SJSA1 (cell line): ENCODE measurements around the gene SCYGR2. TPM values are rescaled to one million over a fixed set of nuclear protein-coding genes. Genes with fewer than 3 reads are reported as not detected.

Source experiments
- DNase-seq, 2 experiments: peaks; one replicate each; pipeline ENCODE4 v3.0.0-alpha.2; 2015 to 2020; ENCODE audit warnings: low spot score in 2 of 2, low read depth in 1 of 2
- H3K27ac ChIP-seq: fragments of 250-450 bp; sonication (Bioruptor Pico); 2 replicates; pipeline ENCODE4 v1.5.1; 2020; ENCODE audit warnings: mild to moderate bottlenecking, moderate library complexity
- H3K27me3 ChIP-seq: fragments of 250-450 bp; sonication (Bioruptor Pico); replicated peaks from 2 replicates; pipeline ENCODE4 v1.5.1; 2020; ENCODE audit warnings: mild to moderate bottlenecking, moderate library complexity
- H3K36me3 ChIP-seq: fragments of 250-450 bp; sonication (Bioruptor Pico); 2 replicates; pipeline ENCODE4 v1.5.1; 2020; ENCODE audit warnings: mild to moderate bottlenecking
- H3K4me1 ChIP-seq: fragments of 250-450 bp; sonication (Bioruptor Pico); replicated peaks from 2 replicates; pipeline ENCODE4 v1.6.1; 2021; ENCODE audit warnings: mild to moderate bottlenecking
- H3K4me3 ChIP-seq: fragments of 250-450 bp; sonication (Bioruptor Pico); 2 replicates; pipeline ENCODE4 v1.5.1; 2020; ENCODE audit warnings: mild to moderate bottlenecking
- H3K9me3 ChIP-seq: fragments of 250-450 bp; sonication (Bioruptor Pico); replicated peaks from 2 replicates; pipeline ENCODE4 v1.5.1; 2020; ENCODE audit warnings: mild to moderate bottlenecking
- total RNA-seq: library from RNA; depleted of rRNA; stranded (reverse); fragments of >200 nt; shearing (Covaris generic); gene quantifications from 2 replicates; pipeline ENCODE4 v1.2.3, GENCODE V29; 2014

The SCYGR2 gene
- total RNA-seq, 1 experiment from 2014 or later = not detected

DNA sequence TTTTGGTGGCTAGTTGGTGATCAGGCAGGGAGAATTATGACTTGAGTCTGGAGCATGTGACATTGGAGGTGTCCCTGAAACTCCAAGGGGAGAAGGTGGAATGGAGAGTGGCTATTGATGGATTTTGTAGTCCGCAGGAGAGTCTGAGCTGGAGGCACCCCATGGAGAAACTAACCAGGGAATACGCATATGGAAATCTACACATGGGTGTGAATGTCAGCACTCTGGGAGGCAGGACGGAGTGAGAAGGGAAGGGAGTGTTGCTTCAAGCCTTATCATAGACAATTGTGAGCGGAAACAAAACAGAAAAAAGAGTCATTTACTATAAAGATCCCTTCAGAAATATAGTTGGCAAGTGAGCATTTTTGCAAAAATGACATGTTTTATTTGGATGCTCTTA lies 17.9 kb downstream of the SCYGR2 start:
- H3K4me3 ChIP-seq = no peak overlapping the region
- no peak for DNase-seq
- no peaks in the 10 kb centered on the region for H3K9me3 ChIP-seq
- H3K27ac ChIP-seq = no peak overlapping the region
- no peaks in the 10 kb centered on the region for H3K27me3 ChIP-seq
- H3K36me3 ChIP-seq = no peaks in the 10 kb centered on the region
- H3K4me1 ChIP-seq = no peaks in the 10 kb centered on the region

DNA sequence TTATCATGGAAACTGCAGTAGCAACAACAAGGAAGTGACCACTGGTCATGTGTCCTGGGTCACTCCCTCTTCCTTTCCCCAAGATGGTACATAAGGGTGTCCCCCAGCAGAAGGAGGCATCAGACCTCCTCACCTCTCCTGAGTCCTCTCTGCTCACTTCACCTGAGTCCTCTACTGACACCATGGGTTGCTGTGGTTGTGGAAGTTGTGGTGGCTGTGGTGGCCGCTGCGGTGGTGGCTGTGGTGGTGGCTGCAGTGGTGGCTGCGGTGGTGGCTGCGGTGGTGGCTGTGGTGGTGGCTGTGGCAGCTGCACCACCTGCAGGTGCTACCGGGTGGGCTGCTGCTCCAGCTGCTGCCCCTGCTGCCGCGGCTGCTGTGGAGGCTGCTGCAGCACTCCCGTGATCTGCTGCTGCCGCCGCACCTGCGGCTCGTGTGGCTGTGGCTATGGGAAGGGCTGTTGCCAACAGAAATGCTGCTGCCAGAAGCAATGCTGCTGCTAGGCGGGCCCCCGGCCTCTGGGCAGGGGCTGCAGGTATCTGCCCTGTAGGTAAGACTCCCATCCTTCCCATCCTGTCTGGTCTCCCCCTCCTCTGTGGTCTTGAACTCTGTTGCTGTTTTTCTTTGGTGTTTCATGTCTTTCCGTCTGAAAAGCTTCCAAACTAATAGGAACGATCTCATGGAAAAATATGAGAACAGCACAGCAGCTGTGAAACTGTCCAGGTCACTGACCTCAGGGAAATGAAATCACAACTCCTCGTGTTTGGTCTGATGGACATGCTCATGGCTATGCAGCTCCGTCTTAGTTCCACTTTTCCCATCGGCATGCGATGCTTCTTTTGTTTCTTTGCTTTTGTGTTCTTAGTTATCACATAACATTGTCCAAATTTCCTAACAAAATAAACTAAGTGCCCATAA lies 18.9 kb downstream of the SCYGR2 start, which contains the start of gene SCYGR4:
SCYGR4 (plus strand) TSS at position 183 of the 915 bp plus-strand sequence; CDS start at position 183, 0 bp downstream.
- Histone ChIP-seq H3K27me3 (no peaks in the 10 kb centered on the region), H3K27ac (no peak within 1 kb of the TSS), H3K4me3 (no peak within 1 kb of the TSS), H3K4me1 (no peaks in the 10 kb centered on the region), H3K9me3 (no peaks in the 10 kb centered on the region), H3K36me3 (no peaks in the 10 kb centered on the region)
- DNase-seq = no peak

DNA sequence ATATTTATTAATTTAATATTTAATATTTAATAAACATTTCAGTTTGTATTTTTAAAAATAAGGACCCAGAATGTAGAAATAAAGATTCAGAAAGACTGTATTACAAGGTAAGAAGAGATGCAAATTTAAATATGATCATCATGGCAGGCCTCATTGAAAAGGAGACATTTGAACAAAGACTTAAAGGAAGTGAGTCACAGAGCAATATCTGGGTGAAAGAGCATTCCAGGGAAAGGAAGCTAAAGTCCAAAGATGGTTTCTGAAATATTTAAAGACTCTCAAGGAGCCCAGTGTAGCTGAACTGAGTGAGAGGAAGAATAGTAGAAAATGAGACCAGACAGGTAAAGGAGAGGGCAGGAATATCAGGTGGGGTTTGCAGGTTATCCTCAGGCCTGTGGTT lies 24.5 kb downstream of the SCYGR2 start:
- H3K4me1 ChIP-seq = peaks cover 8% of the 10 kb centered on the region
- no peak overlapping the region for H3K4me3 ChIP-seq
- H3K36me3 ChIP-seq = no peaks in the 10 kb centered on the region
- peak in 1 of 2 experiments; percentile 37 for DNase-seq
- H3K27me3 ChIP-seq = no peaks in the 10 kb centered on the region
- H3K9me3 ChIP-seq = no peaks in the 10 kb centered on the region
- peak overlapping the region; percentile 7 for H3K27ac ChIP-seq

DNA sequence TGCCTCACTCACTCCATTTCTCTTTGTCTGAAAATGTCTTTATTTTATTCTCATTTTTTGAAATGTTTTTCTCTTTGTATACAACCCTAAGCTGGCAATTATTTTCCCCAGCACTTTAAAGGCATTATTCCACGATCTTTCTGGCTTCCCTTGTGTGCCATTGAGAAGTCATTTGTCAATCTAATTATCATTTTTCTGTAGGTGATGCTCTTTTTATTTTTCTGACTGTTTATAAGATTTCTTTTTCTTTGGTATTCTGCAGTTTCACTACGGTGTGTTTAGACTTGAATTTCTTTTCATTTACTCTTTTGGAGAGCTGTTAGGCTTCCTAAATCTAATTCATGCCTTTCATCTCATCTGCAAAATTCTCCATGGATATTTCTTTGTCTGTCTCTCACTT lies 26.7 kb downstream of the SCYGR2 start:
- Histone ChIP-seq H3K9me3 (no peaks in the 10 kb centered on the region), H3K4me1 (peaks cover 8% of the 10 kb centered on the region), H3K36me3 (no peaks in the 10 kb centered on the region), H3K4me3 (no peak overlapping the region), H3K27me3 (no peaks in the 10 kb centered on the region), H3K27ac (no peak overlapping the region)
- no peak for DNase-seq

DNA sequence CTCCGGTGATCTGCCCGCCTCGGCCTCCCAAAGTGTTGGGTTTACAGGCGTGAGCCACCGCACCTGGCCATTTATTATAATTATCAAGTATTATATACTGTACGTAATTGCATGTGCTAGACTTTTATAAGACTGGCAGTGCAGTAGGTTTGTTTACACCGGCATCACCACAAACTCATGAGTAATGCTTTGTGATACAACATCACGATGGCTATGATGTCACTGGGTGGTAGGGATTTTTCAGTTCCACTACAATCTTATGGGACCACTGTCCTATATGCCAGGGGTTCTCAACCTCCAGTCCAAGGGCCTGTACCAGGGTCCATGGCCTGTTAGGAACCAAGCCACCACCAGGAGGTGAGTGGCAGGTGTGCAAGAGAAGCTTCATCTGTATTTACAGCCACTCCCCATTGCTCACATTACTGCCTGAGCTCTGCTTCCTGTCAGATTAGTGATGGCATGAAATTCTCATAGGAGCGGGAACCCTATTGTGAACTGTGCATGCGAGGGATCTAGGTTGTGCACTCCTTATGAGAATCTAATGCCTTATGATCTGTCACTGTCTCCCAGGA lies 28.0 kb downstream of the SCYGR2 start:
- Histone ChIP-seq H3K4me3 (no peak overlapping the region), H3K4me1 (peaks cover 8% of the 10 kb centered on the region), H3K27me3 (0 out of 2 replicates have a peak, but pooled peaks cover 3% of the 10 kb centered on the region), H3K27ac (no peak overlapping the region), H3K9me3 (no peaks in the 10 kb centered on the region), H3K36me3 (no peaks in the 10 kb centered on the region)
- no peak for DNase-seq

DNA sequence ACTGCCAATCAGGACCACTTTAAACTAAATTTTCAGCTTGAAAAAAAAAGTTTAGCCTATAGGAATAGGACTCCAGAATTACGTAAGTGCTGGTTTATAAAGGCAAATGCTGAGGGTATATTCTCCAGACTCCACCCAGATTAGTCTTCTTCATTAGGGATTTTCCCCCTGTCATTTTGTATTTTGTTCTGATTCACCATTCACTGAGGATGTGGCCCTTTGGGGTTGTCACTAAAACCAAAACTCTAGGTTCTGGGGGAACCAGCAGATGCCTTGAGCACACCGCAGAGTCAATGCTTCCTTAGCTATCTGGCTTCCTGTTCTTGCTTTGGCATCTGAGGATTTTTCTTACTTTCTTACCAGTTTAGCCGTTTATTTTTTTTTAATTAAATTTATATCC lies 29.1 kb downstream of the SCYGR2 start:
- Histone ChIP-seq H3K36me3 (no peaks in the 10 kb centered on the region), H3K4me1 (peaks cover 8% of the 10 kb centered on the region), H3K4me3 (no peak overlapping the region), H3K27me3 (0 out of 2 replicates have a peak, but pooled peaks cover 3% of the 10 kb centered on the region), H3K9me3 (no peaks in the 10 kb centered on the region), H3K27ac (no peak overlapping the region)
- no peak for DNase-seq

DNA sequence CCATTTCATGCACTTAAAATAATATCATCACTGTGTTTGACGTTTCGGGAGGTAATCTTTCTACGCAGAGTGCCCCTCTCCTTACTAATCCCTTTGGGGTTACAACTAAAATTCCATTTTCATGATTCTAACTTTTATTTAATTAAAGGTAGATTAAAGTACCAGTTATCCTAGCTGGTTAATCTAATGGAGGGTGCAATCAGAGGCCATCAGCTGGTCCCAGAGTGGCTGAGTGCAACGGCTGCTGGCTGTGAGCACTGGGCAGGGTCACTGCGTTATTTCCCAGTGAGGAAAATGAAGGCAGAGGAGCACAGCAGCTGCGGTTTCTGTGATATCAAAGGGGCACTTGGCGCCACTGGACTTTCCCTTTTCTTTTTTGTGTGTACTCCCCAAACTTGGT lies 30.7 kb downstream of the SCYGR2 start:
- DNase-seq = no peak
- H3K27ac ChIP-seq = no peak overlapping the region
- H3K9me3 ChIP-seq = no peaks in the 10 kb centered on the region
- H3K27me3 ChIP-seq = 0 out of 2 replicates have a peak, but pooled peaks cover 3% of the 10 kb centered on the region
- H3K36me3 ChIP-seq = no peaks in the 10 kb centered on the region
- no peaks in the 10 kb centered on the region for H3K4me1 ChIP-seq
- H3K4me3 ChIP-seq = no peak overlapping the region

DNA sequence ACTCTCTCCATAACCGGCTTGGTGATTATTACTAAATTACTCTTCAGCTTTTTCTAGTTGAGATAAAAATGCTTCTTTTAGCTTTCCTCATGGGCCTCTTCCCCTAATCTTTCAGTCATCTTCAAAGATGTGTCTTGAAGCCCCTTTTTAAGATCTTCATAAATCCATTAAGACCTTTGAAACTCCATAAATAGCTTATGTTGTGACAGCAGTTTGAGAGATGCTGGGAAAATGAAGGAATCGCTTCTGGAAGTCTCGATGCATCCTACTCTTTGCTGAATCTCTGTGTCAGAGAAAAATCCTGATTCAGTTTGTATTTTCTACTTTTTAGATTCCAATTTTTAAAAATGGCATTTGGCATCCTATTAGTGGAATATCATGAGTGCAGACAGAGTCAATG lies 31.6 kb downstream of the SCYGR2 start:
- no peak for DNase-seq
- Histone ChIP-seq H3K4me1 (no peaks in the 10 kb centered on the region), H3K4me3 (no peak overlapping the region), H3K27me3 (0 out of 2 replicates have a peak, but pooled peaks cover 3% of the 10 kb centered on the region), H3K27ac (no peak overlapping the region), H3K9me3 (no peaks in the 10 kb centered on the region), H3K36me3 (no peaks in the 10 kb centered on the region)

DNA sequence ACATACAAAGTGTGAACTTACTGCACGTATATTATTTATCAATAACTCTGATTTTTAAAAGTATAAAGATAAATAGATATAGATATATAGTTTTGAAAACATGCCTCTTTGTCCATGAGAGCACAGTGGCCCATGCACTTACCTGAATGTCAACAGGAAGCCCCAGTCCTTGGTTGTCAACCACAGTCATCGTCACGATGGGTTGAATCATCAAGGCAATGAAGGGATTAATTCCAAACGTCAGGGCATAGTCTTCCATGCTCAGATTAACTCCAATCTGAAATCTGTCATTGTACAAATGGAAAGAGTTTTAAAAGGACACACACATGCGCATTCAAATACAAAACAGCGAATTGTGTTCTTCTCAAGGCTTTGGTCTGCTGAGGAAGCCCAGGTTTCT lies 34.1 kb downstream of the SCYGR2 start:
- H3K36me3 ChIP-seq = no peaks in the 10 kb centered on the region
- H3K4me1 ChIP-seq = no peaks in the 10 kb centered on the region
- H3K27ac ChIP-seq = no peak overlapping the region
- H3K27me3 ChIP-seq = 0 out of 2 replicates have a peak, but pooled peaks cover 3% of the 10 kb centered on the region
- H3K4me3 ChIP-seq = no peak overlapping the region
- no peaks in the 10 kb centered on the region for H3K9me3 ChIP-seq
- no peak for DNase-seq

DNA sequence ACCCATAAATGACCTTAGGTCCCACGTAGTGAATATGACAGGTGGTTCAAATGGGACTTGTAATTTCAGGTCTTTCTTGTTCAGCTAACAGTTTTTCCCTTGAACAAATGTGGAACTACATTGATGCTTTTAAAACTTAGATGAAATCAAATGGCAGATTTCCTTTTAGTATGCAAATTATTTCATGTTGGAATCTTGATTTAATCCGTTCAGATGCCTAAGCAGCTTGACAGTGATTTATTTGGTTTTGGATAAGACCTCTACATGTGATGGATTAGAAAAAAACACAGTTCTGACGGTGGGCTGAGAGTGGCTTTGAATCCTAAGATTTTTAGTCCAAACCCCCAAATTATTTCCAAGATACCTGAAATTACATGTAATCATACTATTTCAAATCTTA lies 35.5 kb downstream of the SCYGR2 start:
- Histone ChIP-seq H3K4me3 (no peak overlapping the region), H3K4me1 (no peaks in the 10 kb centered on the region)

DNA sequence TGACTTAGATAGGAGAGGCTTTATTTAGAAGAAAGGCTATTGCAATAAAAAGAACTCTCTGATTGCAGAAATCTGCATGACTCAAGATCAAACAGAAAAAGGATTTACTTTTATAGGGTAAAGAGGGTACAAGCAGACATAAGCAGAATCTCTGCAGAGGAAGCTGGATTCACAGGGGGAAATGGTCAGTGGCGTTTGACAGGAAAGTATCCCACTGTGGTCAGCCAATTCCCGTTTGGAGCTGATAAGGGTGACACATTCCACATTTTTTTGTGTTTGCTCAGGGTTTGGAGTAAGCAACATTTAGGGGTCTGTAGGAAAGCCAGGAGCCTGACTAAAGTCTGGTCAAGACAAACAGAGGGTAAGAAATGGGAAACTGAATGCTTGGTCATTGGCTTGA lies 44.0 kb downstream of the SCYGR2 start:
- no peak overlapping the region for H3K27ac ChIP-seq

More for the DNA sequence above, 35.5 kb downstream of the SCYGR2 start:
- Histone ChIP-seq H3K27ac (no peak overlapping the region), H3K36me3 (no peaks in the 10 kb centered on the region), H3K9me3 (no peaks in the 10 kb centered on the region), H3K27me3 (0 out of 2 replicates have a peak, but pooled peaks cover 3% of the 10 kb centered on the region)
- no peak for DNase-seq

DNA sequence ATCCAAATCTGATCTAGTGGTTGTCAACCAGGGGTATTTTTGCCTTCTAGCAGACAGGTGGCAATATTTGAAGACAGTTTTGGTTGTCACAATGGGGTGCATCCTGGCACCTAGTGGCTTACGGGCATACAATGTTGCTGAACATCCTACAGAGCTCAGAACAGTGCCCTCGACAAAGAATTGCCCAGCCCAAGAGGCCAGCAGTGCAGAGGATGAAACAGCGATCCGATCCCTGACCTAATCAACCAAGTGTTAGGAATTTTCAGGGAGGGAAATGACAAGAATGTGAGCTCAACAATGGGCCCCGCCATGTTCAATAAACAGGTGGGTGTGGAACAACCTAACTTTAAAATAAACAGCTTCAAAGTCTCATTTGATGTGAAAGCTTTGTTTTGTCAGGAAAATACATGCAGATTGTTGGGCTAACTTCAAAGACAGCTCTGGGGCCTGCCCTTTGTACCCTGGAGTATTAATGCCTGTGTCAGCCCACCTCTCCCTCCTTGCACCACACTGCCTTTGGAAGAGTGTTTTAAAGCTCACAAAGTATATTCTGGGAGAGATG lies 45.4 kb downstream of the SCYGR2 start:
- no peaks in the 10 kb centered on the region for H3K4me1 ChIP-seq
- no peak overlapping the region for H3K27ac ChIP-seq
- no peaks in the 10 kb centered on the region for H3K36me3 ChIP-seq
- no peak for DNase-seq
- H3K9me3 ChIP-seq = no peaks in the 10 kb centered on the region
- no peaks in the 10 kb centered on the region for H3K27me3 ChIP-seq
- no peak overlapping the region for H3K4me3 ChIP-seq

More for the DNA sequence above, 44.0 kb downstream of the SCYGR2 start:
- no peaks in the 10 kb centered on the region for H3K9me3 ChIP-seq
- H3K4me1 ChIP-seq = no peaks in the 10 kb centered on the region
- H3K27me3 ChIP-seq = no peaks in the 10 kb centered on the region
- H3K36me3 ChIP-seq = no peaks in the 10 kb centered on the region
- no peak for DNase-seq
- no peak overlapping the region for H3K4me3 ChIP-seq
